ENCODE results near the gene GSTM2.
A peak's percentile ranks its signal among the peaks of the same experiment; 100 is the strongest.

- peak in 2 of 6 experiments; percentile 16 to 23 for TF ChIP-seq CTCF (IDR thresholded peaks at IDR 0.05)
- TF ChIP-seq POLR2A (IDR thresholded peaks at IDR 0.05): no peak
Observed at GRCh38 chr1:109649491-109649914, 18.4 kb upstream of the GSTM2 start.
